GM23338 (cell line): Measurements from ENCODE around the gene CD300A. TPM values are rescaled to one million over a fixed set of nuclear protein-coding genes. Genes with fewer than 3 reads are reported as not detected.

Experiments used
- ATAC-seq: fragments of 200-7000 bp; cut with Tn5 transposase; 3 replicates; pipeline ENCODE4 v1.9.1; 2020
- DNase-seq: peaks from one replicate; pipeline ENCODE4 v3.0.0-alpha.2; 2015; ENCODE audit warnings: low spot score
- H2AFZ ChIP-seq: fragments of 200-600 bp; sonication (generic); 2 replicates; pipeline ENCODE4 v1.8.0; 2016; ENCODE audit warnings: antibody characterized with exemption, mild to moderate bottlenecking, moderate library complexity
- H3F3A ChIP-seq: fragments of 200-600 bp; sonication (generic); replicated peaks from 2 replicates; pipeline ENCODE4 v1.8.0; 2017; ENCODE audit warnings: antibody characterized with exemption, mixed run types, low read depth
- H3K27ac ChIP-seq: fragments of 200-600 bp; sonication (generic); 2 replicates; pipeline ENCODE4 v1.6.1; 2016; ENCODE audit warnings: low read depth
- H3K27me3 ChIP-seq: fragments of 200-600 bp; sonication (generic); 2 replicates; pipeline ENCODE4 v1.8.0; 2016; ENCODE audit warnings: mild to moderate bottlenecking, mixed run types, moderate library complexity; ENCODE audit not compliant: insufficient read depth
- H3K36me3 ChIP-seq: fragments of 200-600 bp; sonication (generic); 2 replicates; pipeline ENCODE4 v1.8.0; 2016; ENCODE audit warnings: mild to moderate bottlenecking; ENCODE audit not compliant: insufficient read depth
- H3K4me1 ChIP-seq: fragments of 200-600 bp; sonication (generic); 2 replicates; pipeline ENCODE4 v1.8.0; 2016; ENCODE audit warnings: mild to moderate bottlenecking, moderate library complexity; ENCODE audit not compliant: insufficient read depth
- H3K4me2 ChIP-seq: fragments of 200-600 bp; sonication (generic); 2 replicates; pipeline ENCODE4 v1.7.1; 2017; ENCODE audit warnings: mixed run types
- H3K4me3 ChIP-seq: fragments of 200-600 bp; sonication (generic); 2 replicates; pipeline ENCODE4 v1.6.1; 2016; ENCODE audit warnings: mixed run types
- H3K79me2 ChIP-seq: fragments of 200-600 bp; sonication (generic); replicated peaks from 2 replicates; pipeline ENCODE4 v1.8.0; 2017; ENCODE audit warnings: mild to moderate bottlenecking; ENCODE audit not compliant: insufficient read depth
- H3K9me2 ChIP-seq: fragments of 200-600 bp; sonication (generic); 2 replicates; pipeline ENCODE4 v1.8.0; 2017; ENCODE audit not compliant: insufficient read depth
- H4K20me1 ChIP-seq: fragments of 200-600 bp; sonication (generic); replicated peaks from 2 replicates; pipeline ENCODE4 v1.8.0; 2017; ENCODE audit warnings: mild to moderate bottlenecking; ENCODE audit not compliant: insufficient read depth
- H3K27ac Mint-ChIP-seq: 2 replicates; pipeline ENCODE4 v1.8.0; 2020; ENCODE audit warnings: inconsistent platforms, mild to moderate bottlenecking, moderate library complexity, mixed read lengths
- H3K27me3 Mint-ChIP-seq: 3 replicates; pipeline ENCODE4 v1.8.0; 2022; ENCODE audit warnings: low read depth, mild to moderate bottlenecking, moderate library complexity, mixed read lengths, inconsistent platforms; ENCODE audit not compliant: insufficient read depth, poor library complexity
- H3K36me3 Mint-ChIP-seq: 3 replicates; pipeline ENCODE4 v1.8.0; 2021; ENCODE audit warnings: low read depth, mild to moderate bottlenecking, inconsistent platforms, moderate library complexity, mixed read lengths
- H3K4me1 Mint-ChIP-seq: 3 replicates; pipeline ENCODE4 v1.8.0; 2020; ENCODE audit warnings: mild to moderate bottlenecking, inconsistent platforms, mixed read lengths
- H3K4me3 Mint-ChIP-seq: 3 replicates; pipeline ENCODE4 v1.8.0; 2021; ENCODE audit warnings: moderate library complexity, mild to moderate bottlenecking, inconsistent platforms, mixed read lengths
- H3K9me3 Mint-ChIP-seq: 3 replicates; pipeline ENCODE4 v1.8.0; 2020; ENCODE audit warnings: moderate library complexity, mild to moderate bottlenecking, inconsistent platforms, mixed read lengths
- CREB1 ChIP-seq: fragments of 250-450 bp; sonication (Bioruptor Pico); IDR thresholded peaks from 2 replicates; pipeline ENCODE4 v1.5.0; 2020; ENCODE audit warnings: low read depth, mild to moderate bottlenecking, moderate library complexity
- EZH2 ChIP-seq: fragments of 200-600 bp; sonication (generic); IDR thresholded peaks from one replicate; pipeline ENCODE4 v1.8.0; 2017; ENCODE audit warnings: antibody characterized with exemption, mild to moderate bottlenecking, low read depth; ENCODE audit not compliant: unreplicated experiment
- EZH2phosphoT487 ChIP-seq: fragments of 200-600 bp; sonication (generic); IDR thresholded peaks from one replicate; pipeline ENCODE4 v1.8.1; 2018; ENCODE audit warnings: antibody characterized with exemption; ENCODE audit not compliant: unreplicated experiment
- NANOG ChIP-seq: IDR thresholded peaks from 2 replicates; pipeline ENCODE4 v1.6.1; 2016; ENCODE audit warnings: antibody characterized with exemption, borderline replicate concordance
- POLR2AphosphoS5 ChIP-seq: IDR thresholded peaks from 2 replicates; pipeline ENCODE4 v1.6.1; 2016; ENCODE audit warnings: antibody characterized with exemption, low read depth
- STAT1 ChIP-seq: IDR thresholded peaks from one replicate; pipeline ENCODE4 v1.6.1; 2016; ENCODE audit warnings: antibody characterized with exemption; ENCODE audit not compliant: unreplicated experiment
- ZNF114 ChIP-seq: fragments of 250-450 bp; sonication (Bioruptor Pico); IDR thresholded peaks from 2 replicates; pipeline ENCODE4 v1.5.0; 2020; ENCODE audit warnings: mild to moderate bottlenecking, moderate library complexity
- ZNF331 ChIP-seq: fragments of 250-450 bp; sonication (Bioruptor Pico); IDR thresholded peaks from 2 replicates; pipeline ENCODE4 v1.5.0; 2020; ENCODE audit warnings: low read depth, mild to moderate bottlenecking, moderate library complexity
- ZNF462 ChIP-seq: fragments of 250-450 bp; sonication (Bioruptor Pico); IDR thresholded peaks from 2 replicates; pipeline ENCODE4 v1.5.0; 2020; ENCODE audit warnings: mild to moderate bottlenecking, moderate library complexity
- polyA plus RNA-seq: library from polyadenylated mRNA; unstranded; fragments of >200 nt; fragmentation: Nextera tagmentation; extraction: Ambion mirVana; gene quantifications from 2 replicates; pipeline ENCODE4 v1.2.1, GENCODE V29; 2016
- total RNA-seq: library from RNA; depleted of rRNA; stranded (reverse); fragments of >200 nt; shearing (Covaris generic); gene quantifications from 2 replicates; pipeline ENCODE4 v1.2.3, GENCODE V29; 2014
- TF ChIP-seq, protein P1 (sequence below): IDR thresholded peaks from 2 replicates; pipeline ENCODE4 v1.6.1; 2016; ENCODE audit warnings: antibody characterized with exemption
- TF ChIP-seq, protein P2 (sequence below), 2 experiments: fragments of 200-600 bp in 1 of 2; sonication (generic) in 1 of 2; conservative IDR thresholded peaks; 2 replicates each; pipeline versions ENCODE4 v1.5.1 to v1.6.1; 2016 to 2017; ENCODE audit warnings: antibody characterized with exemption in 2 of 2, low read depth in 2 of 2, mild to moderate bottlenecking in 2 of 2, moderate library complexity in 1 of 2
- TF ChIP-seq, protein P3 (sequence below): IDR thresholded peaks from one replicate; pipeline ENCODE4 v1.6.1; 2018; ENCODE audit warnings: antibody characterized with exemption; ENCODE audit not compliant: unreplicated experiment

The CD300A gene
- total and polyA plus RNA-seq, 2 experiments from 2014 or later: 0.37 to 0.45 TPM

GRCh38 chr17:74447628-74448159, 18.7 kb upstream of the CD300A start:
- H3K4me1 Mint-ChIP-seq: peaks cover 32% of the 10 kb centered on the region
- Histone ChIP-seq H3F3A (no peaks in the 10 kb centered on the region), H3K4me3 (no peak overlapping the region), H3K27me3 (peaks cover 10% of the 10 kb centered on the region), H3K27ac (no peak overlapping the region), H3K36me3 (no peaks in the 10 kb centered on the region), H4K20me1 (no peaks in the 10 kb centered on the region), H3K79me2 (no peaks in the 10 kb centered on the region), H3K4me1 (peaks cover 7% of the 10 kb centered on the region; the same call in 1 of the 2 replicates), H2AFZ (no peak overlapping the region), H3K9me2 (no peaks in the 10 kb centered on the region), H3K4me2 (no peak overlapping the region)
- TF ChIP-seq ZNF462 (CRISPR knock-in tag): no peak
- TF ChIP-seq, protein P1, sequence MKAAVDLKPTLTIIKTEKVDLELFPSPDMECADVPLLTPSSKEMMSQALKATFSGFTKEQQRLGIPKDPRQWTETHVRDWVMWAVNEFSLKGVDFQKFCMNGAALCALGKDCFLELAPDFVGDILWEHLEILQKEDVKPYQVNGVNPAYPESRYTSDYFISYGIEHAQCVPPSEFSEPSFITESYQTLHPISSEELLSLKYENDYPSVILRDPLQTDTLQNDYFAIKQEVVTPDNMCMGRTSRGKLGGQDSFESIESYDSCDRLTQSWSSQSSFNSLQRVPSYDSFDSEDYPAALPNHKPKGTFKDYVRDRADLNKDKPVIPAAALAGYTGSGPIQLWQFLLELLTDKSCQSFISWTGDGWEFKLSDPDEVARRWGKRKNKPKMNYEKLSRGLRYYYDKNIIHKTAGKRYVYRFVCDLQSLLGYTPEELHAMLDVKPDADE: no peak
- TF ChIP-seq EZH2: no peak
- no peak for TF ChIP-seq CREB1 (CRISPR knock-in tag)
- TF ChIP-seq ZNF114 (CRISPR knock-in tag): no peak
- TF ChIP-seq, protein P2, sequence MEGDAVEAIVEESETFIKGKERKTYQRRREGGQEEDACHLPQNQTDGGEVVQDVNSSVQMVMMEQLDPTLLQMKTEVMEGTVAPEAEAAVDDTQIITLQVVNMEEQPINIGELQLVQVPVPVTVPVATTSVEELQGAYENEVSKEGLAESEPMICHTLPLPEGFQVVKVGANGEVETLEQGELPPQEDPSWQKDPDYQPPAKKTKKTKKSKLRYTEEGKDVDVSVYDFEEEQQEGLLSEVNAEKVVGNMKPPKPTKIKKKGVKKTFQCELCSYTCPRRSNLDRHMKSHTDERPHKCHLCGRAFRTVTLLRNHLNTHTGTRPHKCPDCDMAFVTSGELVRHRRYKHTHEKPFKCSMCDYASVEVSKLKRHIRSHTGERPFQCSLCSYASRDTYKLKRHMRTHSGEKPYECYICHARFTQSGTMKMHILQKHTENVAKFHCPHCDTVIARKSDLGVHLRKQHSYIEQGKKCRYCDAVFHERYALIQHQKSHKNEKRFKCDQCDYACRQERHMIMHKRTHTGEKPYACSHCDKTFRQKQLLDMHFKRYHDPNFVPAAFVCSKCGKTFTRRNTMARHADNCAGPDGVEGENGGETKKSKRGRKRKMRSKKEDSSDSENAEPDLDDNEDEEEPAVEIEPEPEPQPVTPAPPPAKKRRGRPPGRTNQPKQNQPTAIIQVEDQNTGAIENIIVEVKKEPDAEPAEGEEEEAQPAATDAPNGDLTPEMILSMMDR (conservative IDR thresholded peaks at IDR 0.05; ENCODE audit: low read depth in 2 of 2): no peak
- TF ChIP-seq, protein P3, sequence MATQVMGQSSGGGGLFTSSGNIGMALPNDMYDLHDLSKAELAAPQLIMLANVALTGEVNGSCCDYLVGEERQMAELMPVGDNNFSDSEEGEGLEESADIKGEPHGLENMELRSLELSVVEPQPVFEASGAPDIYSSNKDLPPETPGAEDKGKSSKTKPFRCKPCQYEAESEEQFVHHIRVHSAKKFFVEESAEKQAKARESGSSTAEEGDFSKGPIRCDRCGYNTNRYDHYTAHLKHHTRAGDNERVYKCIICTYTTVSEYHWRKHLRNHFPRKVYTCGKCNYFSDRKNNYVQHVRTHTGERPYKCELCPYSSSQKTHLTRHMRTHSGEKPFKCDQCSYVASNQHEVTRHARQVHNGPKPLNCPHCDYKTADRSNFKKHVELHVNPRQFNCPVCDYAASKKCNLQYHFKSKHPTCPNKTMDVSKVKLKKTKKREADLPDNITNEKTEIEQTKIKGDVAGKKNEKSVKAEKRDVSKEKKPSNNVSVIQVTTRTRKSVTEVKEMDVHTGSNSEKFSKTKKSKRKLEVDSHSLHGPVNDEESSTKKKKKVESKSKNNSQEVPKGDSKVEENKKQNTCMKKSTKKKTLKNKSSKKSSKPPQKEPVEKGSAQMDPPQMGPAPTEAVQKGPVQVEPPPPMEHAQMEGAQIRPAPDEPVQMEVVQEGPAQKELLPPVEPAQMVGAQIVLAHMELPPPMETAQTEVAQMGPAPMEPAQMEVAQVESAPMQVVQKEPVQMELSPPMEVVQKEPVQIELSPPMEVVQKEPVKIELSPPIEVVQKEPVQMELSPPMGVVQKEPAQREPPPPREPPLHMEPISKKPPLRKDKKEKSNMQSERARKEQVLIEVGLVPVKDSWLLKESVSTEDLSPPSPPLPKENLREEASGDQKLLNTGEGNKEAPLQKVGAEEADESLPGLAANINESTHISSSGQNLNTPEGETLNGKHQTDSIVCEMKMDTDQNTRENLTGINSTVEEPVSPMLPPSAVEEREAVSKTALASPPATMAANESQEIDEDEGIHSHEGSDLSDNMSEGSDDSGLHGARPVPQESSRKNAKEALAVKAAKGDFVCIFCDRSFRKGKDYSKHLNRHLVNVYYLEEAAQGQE: no peak
- no peak for TF ChIP-seq POLR2AphosphoS5
- no peak for TF ChIP-seq NANOG
- no peak for TF ChIP-seq STAT1
- no peak for TF ChIP-seq ZNF331 (CRISPR knock-in tag)
- no peak for TF ChIP-seq EZH2phosphoT487
- ATAC-seq (no peak), DNase-seq (no peak)
- no peaks in the 10 kb centered on the region for H3K9me3 Mint-ChIP-seq
- peaks cover 15% of the 10 kb centered on the region for H3K27me3 Mint-ChIP-seq
- H3K27ac Mint-ChIP-seq: no peak overlapping the region; the same call in 1 of the 2 replicates
- H3K36me3 Mint-ChIP-seq: no peaks in the 10 kb centered on the region
- no peak overlapping the region for H3K4me3 Mint-ChIP-seq
